Mesenteric fat pad (tissue), 1 donor: Measurements from ENCODE around the gene MTR. TPM values are rescaled to one million over a fixed set of nuclear protein-coding genes. Genes with fewer than 3 reads are reported as not detected.
"Not testable (repeated sequence)": the region's sequence is repeated elsewhere in the genome, so short reads cannot be mapped to it uniquely, and the experiment has no call there.

Experiments used
- DNase-seq: peaks from one replicate; pipeline ENCODE4 v3.0.0-alpha.2; 2020; ENCODE audit warnings: low spot score
- total RNA-seq: library from RNA; stranded (reverse); fragmentation: NEBNext Ultra II Directional; extraction: Animal tissue kit (Norgen Biotek cat#: 25700); gene quantifications from one replicate; pipeline ENCODE4 v1.2.1, GENCODE V29; 2021
- donor health status: DM: yes; HTN: yes; CAD: no.

MTR gene
- total RNA-seq, 1 donor from 2014 or later: 48.8 TPM

GRCh38 chr1:236830560-236830959 lies 35.5 kb downstream of the MTR start:
- DNase-seq: no peak

DNA sequence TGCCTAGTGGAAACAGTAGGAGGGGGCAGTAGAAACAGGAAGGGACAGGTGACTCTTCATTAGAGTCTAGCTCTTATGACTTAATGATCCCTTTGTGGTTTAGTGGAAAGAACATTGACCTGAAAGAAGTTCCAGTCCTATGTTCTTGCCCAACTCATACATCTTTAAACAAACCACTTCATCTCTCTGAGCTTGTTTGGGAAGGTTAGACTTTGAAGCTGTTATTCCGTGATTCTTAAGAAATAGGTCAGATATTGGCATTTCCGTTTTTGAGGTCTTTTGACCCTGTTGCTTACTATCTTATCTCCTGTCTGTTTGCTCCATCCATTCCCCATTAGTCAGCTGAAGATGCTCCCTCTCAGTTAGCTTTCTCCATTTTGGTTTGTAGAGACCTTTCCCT lies 38.5 kb downstream of the MTR start:
- no peak for DNase-seq

GRCh38 chr1:236834876-236835275 lies 39.8 kb downstream of the MTR start:
- no peak for DNase-seq

GRCh38 chr1:236835491-236835890 lies 40.4 kb downstream of the MTR start:
- no peak for DNase-seq

DNA sequence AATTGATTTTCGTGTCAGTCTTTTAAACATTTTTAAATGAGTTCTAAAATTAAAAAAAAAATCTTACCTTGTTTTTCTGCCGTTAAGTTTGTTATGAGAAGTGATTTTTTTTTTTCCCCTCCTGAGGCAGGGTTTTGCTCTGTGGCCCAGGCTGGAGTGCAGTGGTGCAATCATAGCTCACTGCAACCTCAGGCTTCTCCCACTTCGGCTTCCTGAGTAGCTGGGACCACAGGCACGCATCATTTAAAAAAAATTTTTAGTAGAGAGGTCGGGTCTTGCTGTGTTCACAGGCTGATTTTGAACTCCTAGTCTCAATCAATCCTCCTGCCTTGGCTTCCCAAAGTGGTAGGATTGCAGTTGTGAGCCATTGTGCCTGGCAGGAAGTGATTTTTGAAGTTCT lies 41.1 kb downstream of the MTR start:
- no peak for DNase-seq

- DNase-seq: no peak
Observed at GRCh38 chr1:236837115-236837514, 42.0 kb downstream of the MTR start.

- DNase-seq: no peak
Observed at GRCh38 chr1:236837897-236838296, 42.8 kb downstream of the MTR start.

DNA sequence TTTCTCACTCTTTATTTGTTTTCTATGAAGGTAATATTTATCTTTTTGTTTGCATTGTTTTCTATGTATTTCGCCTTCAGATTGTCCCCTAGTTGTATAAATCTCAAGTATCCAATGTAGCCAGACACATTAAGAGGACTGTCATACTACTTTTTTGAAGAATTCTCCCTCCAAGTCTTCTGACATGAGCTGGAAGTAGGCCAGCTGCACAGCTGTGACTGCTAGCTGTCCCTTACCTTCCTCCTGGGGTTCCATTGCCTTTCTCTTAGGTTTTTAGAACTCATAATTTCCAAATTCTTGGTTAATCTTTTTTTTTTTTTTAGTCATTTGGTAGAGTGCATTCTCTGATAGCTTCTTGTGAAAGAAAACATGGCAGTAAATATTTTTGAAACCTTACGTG lies 46.2 kb downstream of the MTR start:
- no peak for DNase-seq

- no peak for DNase-seq
Observed at GRCh38 chr1:236844499-236845271, 49.6 kb downstream of the MTR start.

DNA sequence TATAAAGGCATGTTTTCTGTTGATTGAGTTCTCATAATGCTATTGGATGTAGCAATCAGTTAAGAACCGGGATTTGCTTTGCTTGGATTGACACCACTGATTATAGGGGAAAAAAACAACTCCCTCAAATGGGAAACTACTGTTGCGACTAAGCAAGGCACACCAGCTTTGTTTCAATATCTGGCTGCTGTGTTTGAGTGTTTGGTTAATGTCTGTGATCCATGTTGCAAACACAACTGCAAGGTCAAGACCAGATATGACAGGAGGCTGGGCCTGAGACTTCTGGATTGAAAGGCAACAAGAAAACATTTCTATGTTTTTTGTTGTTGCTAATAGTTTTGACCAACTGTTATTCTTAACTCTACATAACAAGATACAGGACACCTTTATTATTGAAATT lies 50.7 kb downstream of the MTR start:
- DNase-seq: no peak

- DNase-seq: no peak
Observed at GRCh38 chr1:236848274-236848923, 53.3 kb downstream of the MTR start.

- no peak for DNase-seq
Observed at GRCh38 chr1:236850077-236850979, 55.2 kb downstream of the MTR start.

- no peak for DNase-seq
Observed at GRCh38 chr1:236851871-236852270, 56.8 kb downstream of the MTR start.

DNA sequence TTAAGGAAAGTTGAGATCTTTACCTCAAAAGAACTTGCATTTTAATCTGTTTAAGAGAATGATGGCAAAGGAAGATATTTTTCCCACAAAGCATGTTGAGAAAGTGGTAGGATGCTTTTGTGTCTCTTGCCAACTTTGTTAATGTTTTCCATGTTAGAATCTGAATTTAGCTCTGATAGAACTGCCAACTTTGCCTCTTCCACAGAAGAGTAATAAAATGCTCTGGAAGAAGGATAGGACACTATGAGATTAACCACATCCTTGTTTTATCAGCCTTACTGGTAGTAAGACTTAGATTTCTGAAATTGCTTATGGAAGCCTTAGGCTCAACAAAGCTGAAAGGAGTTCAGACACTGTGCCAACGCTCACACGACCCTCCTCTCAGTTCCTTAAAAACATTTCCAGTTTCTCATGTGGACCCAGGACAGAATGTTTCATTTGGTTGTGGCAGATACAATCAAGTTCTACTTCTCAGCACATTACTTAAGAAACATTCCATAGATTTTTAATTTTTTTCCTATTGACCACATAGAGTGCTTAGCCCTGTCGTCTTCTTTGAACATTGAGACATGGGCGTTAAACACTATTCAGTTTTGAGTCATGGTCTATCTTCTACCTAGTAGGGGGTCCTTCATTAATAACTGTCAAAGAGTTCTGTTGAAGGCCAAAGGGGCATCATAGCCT lies 59.0 kb downstream of the MTR start:
- no peak for DNase-seq

GRCh38 chr1:236854605-236854983 lies 59.5 kb downstream of the MTR start:
- DNase-seq: no peak

GRCh38 chr1:236856649-236857048 lies 61.6 kb downstream of the MTR start:
- not testable (repeated sequence) for DNase-seq

DNA sequence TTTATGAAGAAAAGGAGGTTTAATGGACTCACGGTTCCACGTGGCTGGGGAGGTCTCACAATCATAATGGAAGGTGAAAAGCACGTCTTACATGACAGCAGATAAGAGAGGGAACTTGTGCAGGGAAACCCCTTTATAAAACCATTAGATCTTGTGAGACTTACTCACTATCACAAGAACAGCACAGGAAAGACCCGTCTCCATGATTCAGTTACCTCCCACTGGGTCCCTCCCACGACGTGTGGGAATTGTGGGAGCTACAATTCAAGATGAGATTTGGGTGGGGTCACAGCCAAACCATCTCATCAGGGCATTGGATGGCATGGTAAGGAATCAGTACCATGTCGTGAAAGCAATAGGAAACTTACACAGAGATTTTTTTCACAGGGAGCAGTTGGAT lies 63.1 kb downstream of the MTR start:
- no peak for DNase-seq

GRCh38 chr1:236860101-236860500 lies 65.0 kb downstream of the MTR start:
- DNase-seq: no peak

- DNase-seq: no peak
Observed at GRCh38 chr1:236860674-236861073, 65.6 kb downstream of the MTR start.

- DNase-seq: no peak
Observed at GRCh38 chr1:236861560-236862218, 66.6 kb downstream of the MTR start.

DNA sequence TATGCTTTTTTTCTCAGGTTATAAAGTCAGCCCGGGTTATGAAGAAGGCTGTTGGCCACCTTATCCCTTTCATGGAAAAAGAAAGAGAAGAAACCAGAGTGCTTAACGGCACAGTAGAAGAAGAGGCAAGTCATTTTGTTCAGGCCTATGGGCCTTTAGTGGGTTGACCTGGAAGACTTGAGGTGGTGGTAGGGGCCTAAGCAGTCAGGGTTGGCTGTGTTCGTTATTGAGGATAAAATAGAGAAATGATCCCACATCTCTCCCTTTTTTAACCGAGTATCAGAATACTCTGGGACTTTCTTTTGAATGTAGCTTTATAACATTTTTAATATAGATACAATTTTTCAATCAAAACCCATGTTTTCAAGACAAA lies 67.1 kb downstream of the MTR start:
- no peak for DNase-seq
